Measurements from ENCODE around the gene USP44. TPM values are rescaled to one million over a fixed set of nuclear protein-coding genes. Genes with fewer than 3 reads are reported as not detected.

USP44 gene
- total and polyA plus RNA-seq, 2 donors, result 0.33 to 1.3 TPM

DNA sequence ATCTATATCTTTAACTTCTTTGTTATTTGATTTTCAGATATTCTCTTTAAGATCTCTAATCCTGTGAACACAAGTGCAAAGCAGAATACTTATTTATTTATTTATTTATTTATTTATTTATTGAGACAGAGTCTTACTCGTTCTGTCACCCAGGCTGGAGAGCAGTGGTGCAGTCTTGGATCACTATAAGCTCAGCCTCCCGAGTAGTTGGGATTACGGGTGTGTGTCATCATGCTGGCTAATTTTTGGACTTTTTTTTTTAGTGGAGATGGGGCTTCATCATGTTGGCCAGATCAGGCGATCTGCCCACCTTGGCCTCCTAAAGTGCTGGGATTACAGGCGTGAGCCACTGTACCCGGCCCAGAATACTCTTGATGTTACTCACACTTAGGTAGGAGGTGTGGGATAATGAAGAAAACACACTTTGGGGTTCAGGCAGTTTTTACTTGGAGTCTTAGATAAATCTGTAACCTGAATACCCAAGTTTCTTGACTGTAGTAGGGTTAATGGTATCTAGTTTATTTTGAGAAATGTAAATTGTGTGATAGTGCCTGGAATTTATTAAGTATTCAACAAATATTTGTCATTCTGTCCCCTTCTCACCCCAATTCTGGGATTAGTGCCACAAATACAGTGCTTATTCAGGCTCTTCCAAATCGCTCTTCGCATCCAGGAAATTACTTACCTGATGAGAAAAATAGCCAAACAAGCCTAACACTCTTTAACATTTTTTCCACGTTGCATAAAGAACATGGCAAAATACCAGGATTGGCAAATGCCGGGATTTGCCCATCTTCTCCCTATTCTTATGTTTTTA lies 44.4 kb downstream of the USP44 start:
- Histone ChIP-seq H3K4me3 (ENCODE audit: low read length in 2 of 2) (no peak overlapping the region), H3K27ac (ENCODE audit: low read depth in 1 of 2, low read length in 1 of 2) (no peak overlapping the region), H3K9me3 (ENCODE audit: control insufficient read depth in 2 of 2, insufficient read depth in 1 of 2, low read length in 1 of 2) (no peaks in the 10 kb centered on the region), H3K4me1 (ENCODE audit: control insufficient read depth in 2 of 2, insufficient read depth in 2 of 2, low read length in 2 of 2) (no peaks in the 10 kb centered on the region), H3K27me3 (ENCODE audit: control insufficient read depth in 2 of 2, insufficient read depth in 1 of 2, low read length in 1 of 2) (no peaks in the 10 kb centered on the region), H3K36me3 (ENCODE audit: control insufficient read depth in 2 of 2, insufficient read depth in 2 of 2, low read length in 1 of 2) (peaks cover 42 to 71% of the 10 kb centered on the region in 2 donors)
- no peak for DNase-seq (ENCODE audit: low read depth in 6 of 9, low spot score in 9 of 9)
- WGBS, result 97% methylated on average over 10 of the region's 10 CpGs

DNA sequence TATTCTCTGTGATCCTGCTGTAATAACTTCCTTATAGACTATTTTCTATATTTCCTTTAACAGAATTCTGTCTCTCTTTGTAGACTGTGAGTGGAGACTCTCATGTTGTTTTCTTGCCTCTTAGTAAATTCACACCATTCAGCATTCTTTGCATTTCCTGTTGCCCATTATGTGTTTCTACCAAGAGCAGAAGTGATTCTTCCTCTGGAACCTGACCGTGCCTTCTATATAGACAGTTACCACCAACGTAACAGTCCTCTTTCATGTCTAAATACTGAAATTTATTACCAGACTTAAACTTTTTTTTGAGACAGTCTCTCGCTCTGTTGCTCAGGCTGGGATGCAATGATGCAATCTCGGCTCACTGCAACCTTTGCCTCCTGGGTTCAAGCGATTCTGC lies 46.2 kb downstream of the USP44 start:
- DNase-seq (ENCODE audit: low read depth in 6 of 9, low spot score in 9 of 9), result no peak
- Histone ChIP-seq H3K9me3 (ENCODE audit: control insufficient read depth in 2 of 2, insufficient read depth in 1 of 2, low read length in 1 of 2) (no peaks in the 10 kb centered on the region), H3K4me1 (ENCODE audit: control insufficient read depth in 2 of 2, insufficient read depth in 2 of 2, low read length in 2 of 2) (no peaks in the 10 kb centered on the region), H3K27me3 (ENCODE audit: control insufficient read depth in 2 of 2, insufficient read depth in 1 of 2, low read length in 1 of 2) (no peaks in the 10 kb centered on the region), H3K4me3 (ENCODE audit: low read length in 2 of 2) (no peak overlapping the region), H3K27ac (ENCODE audit: low read depth in 1 of 2, low read length in 1 of 2) (no peak overlapping the region), H3K36me3 (ENCODE audit: control insufficient read depth in 2 of 2, insufficient read depth in 2 of 2, low read length in 1 of 2) (peaks cover 48 to 70% of the 10 kb centered on the region in 2 donors)
- 97% methylated on average over 5 of the region's 5 CpGs for WGBS

DNA sequence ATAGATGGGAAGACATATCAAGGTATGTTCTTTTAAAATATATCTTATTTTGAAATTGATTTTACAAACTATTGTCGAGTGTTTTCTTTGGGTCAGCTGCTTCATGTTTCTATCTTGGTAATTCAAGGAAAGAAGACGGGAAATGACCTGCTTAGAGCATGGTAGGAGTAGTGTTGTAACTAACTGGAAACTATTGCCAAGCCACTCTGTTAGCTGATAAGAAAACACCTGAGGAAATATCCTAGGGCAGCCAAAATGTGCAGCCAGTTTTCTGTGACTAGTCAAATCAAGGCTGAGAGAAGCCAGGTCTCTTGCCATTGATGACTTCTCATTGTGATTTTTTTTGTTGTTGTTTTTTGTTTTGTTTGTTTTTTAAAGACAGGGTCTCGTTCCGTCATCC lies 47.1 kb downstream of the USP44 start:
- no peak overlapping the region for H3K27ac ChIP-seq (ENCODE audit: low read depth in 1 of 2, low read length in 1 of 2)
- peaks cover 50 to 73% of the 10 kb centered on the region in 2 donors for H3K36me3 ChIP-seq (ENCODE audit: control insufficient read depth in 2 of 2, insufficient read depth in 2 of 2, low read length in 1 of 2)
- no peaks in the 10 kb centered on the region for H3K4me1 ChIP-seq (ENCODE audit: control insufficient read depth in 2 of 2, insufficient read depth in 2 of 2, low read length in 2 of 2)
- WGBS, result 98% methylated on average over 4 of the region's 4 CpGs
- H3K9me3 ChIP-seq (ENCODE audit: control insufficient read depth in 2 of 2, insufficient read depth in 1 of 2, low read length in 1 of 2), result no peaks in the 10 kb centered on the region
- no peaks in the 10 kb centered on the region for H3K27me3 ChIP-seq (ENCODE audit: control insufficient read depth in 2 of 2, insufficient read depth in 1 of 2, low read length in 1 of 2)
- H3K4me3 ChIP-seq (ENCODE audit: low read length in 2 of 2), result no peak overlapping the region
- no peak for DNase-seq (ENCODE audit: low read depth in 6 of 9, low spot score in 9 of 9)

DNA sequence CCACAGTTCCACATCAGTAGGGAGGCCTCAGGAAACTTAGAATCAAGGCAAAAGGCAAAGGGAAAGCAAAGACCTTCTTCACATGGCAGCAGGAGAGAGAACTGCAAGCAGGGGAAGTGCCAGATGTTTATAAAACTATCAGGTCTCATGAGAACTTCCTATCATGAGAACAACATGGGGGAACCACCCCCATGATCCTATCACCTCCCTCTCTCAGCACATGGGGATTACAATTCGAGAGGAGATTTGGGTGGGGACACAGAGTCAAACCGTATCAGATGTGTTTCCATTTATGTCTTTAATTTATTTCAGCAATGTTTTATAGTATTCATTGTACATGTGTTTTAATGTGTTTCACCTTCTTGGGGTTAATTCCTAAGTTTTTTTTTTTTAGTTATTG lies 51.5 kb downstream of the USP44 start:
- WGBS, result 100% methylated on average over 2 of the region's 2 CpGs

DNA sequence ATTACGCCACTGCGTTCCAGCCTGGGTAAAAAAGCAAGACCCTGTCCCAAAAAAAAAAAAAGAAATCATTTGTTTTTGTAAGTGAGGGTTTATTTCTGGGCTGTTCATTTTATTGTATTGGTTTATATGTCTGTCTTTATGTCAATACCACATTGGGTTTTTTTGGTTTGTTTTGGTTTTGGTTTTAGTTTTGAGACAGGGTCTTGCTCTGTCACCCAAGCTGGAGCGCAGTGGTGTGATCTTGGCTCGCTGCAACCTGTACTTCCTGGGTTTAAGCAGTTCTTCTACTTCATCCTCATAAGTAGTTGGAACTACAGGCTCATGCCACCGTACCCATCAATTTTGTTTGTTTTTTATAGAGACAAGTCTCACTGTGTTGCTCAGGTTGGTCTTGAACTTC lies 52.3 kb downstream of the USP44 start:
- H3K27me3 ChIP-seq (ENCODE audit: control insufficient read depth in 2 of 2, insufficient read depth in 1 of 2, low read length in 1 of 2), result no peaks in the 10 kb centered on the region
- H3K9me3 ChIP-seq (ENCODE audit: control insufficient read depth in 2 of 2, insufficient read depth in 1 of 2, low read length in 1 of 2), result no peaks in the 10 kb centered on the region
- no peak for DNase-seq (ENCODE audit: low read depth in 6 of 9, low spot score in 9 of 9)
- 98% methylated on average over 5 of the region's 5 CpGs for WGBS
- no peak overlapping the region for H3K4me3 ChIP-seq (ENCODE audit: low read length in 2 of 2)
- H3K4me1 ChIP-seq (ENCODE audit: control insufficient read depth in 2 of 2, insufficient read depth in 2 of 2, low read length in 2 of 2), result no peaks in the 10 kb centered on the region
- H3K27ac ChIP-seq (ENCODE audit: low read depth in 1 of 2, low read length in 1 of 2), result no peak overlapping the region
- peaks cover 35 to 73% of the 10 kb centered on the region in 2 donors for H3K36me3 ChIP-seq (ENCODE audit: control insufficient read depth in 2 of 2, insufficient read depth in 2 of 2, low read length in 1 of 2)

More for the DNA sequence above, 51.5 kb downstream of the USP44 start:
- H3K27ac ChIP-seq (ENCODE audit: low read depth in 1 of 2, low read length in 1 of 2), result no peak overlapping the region
- no peaks in the 10 kb centered on the region for H3K27me3 ChIP-seq (ENCODE audit: control insufficient read depth in 2 of 2, insufficient read depth in 1 of 2, low read length in 1 of 2)
- DNase-seq (ENCODE audit: low read depth in 6 of 9, low spot score in 9 of 9), result no peak
- H3K4me3 ChIP-seq (ENCODE audit: low read length in 2 of 2), result no peak overlapping the region
- no peaks in the 10 kb centered on the region for H3K9me3 ChIP-seq (ENCODE audit: control insufficient read depth in 2 of 2, insufficient read depth in 1 of 2, low read length in 1 of 2)
- H3K36me3 ChIP-seq (ENCODE audit: control insufficient read depth in 2 of 2, insufficient read depth in 2 of 2, low read length in 1 of 2), result peaks cover 43 to 77% of the 10 kb centered on the region in 2 donors
- no peaks in the 10 kb centered on the region for H3K4me1 ChIP-seq (ENCODE audit: control insufficient read depth in 2 of 2, insufficient read depth in 2 of 2, low read length in 2 of 2)

DNA sequence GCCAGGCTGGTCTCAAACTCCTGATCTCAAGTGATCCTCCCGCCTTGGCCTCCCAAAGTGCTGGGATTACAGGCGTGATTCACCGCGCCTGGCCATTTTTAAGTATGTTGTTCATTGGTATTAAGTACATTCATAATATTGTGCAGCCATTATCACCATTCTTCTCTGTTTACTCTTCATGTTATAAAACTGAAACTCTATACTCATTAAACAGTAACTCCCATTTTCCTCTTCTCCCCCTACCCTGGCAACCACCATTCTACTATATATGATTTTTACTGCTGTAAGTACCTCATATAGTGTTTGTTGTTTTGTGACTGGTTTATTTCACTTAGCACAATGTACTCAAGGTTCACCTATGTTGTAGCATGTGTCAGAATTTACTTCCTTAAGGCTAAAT lies 54.2 kb downstream of the USP44 start:
- no peaks in the 10 kb centered on the region for H3K9me3 ChIP-seq (ENCODE audit: control insufficient read depth in 2 of 2, insufficient read depth in 1 of 2, low read length in 1 of 2)
- H3K4me1 ChIP-seq (ENCODE audit: control insufficient read depth in 2 of 2, insufficient read depth in 2 of 2, low read length in 2 of 2), result no peaks in the 10 kb centered on the region
- H3K4me3 ChIP-seq (ENCODE audit: low read length in 2 of 2), result no peak overlapping the region
- H3K27ac ChIP-seq (ENCODE audit: low read depth in 1 of 2, low read length in 1 of 2), result no peak overlapping the region
- WGBS, result 98% methylated on average over 4 of the region's 4 CpGs
- no peak for DNase-seq (ENCODE audit: low read depth in 6 of 9, low spot score in 9 of 9)
- H3K36me3 ChIP-seq (ENCODE audit: control insufficient read depth in 2 of 2, insufficient read depth in 2 of 2, low read length in 1 of 2), result peaks cover 27 to 76% of the 10 kb centered on the region in 2 donors
- H3K27me3 ChIP-seq (ENCODE audit: control insufficient read depth in 2 of 2, insufficient read depth in 1 of 2, low read length in 1 of 2), result no peaks in the 10 kb centered on the region

DNA sequence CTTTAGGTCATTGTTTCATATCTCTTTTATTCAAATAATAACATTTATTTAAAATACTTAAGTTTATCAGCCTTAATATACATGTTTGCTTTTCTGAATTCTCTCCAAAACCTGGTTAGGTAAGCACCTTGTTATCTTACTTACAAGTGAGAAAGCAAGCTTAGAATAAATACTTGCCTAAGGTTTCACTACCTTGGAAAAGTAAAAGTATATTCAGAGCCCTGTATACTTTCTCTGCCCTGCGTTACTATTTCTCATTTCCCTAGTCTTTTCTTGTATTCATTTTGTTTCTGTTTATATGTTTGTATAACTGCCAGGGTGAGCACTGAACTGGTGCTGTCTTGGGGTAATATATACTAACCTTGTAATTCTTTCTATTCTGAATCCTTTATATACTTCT lies 55.8 kb downstream of the USP44 start:
- DNase-seq (ENCODE audit: low read depth in 6 of 9, low spot score in 9 of 9), result no peak

DNA sequence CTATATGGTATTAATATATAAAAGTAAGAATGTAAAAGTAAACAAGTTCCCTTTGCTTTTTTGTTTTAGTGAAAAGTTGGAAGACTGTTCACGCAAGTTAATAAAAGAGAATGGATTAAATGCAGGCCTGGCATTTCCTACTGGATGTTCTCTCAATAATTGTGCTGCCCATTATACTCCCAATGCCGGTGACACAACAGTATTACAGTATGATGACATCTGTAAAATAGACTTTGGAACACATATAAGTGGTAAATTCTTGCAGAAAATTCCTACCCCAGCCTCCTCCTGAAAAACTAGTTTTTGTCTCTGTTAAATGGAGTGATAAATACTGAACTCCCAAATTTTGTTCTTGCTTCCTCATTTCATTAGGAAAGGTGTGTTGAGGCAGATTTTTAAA lies 56.4 kb downstream of the USP44 start:
- H3K27me3 ChIP-seq (ENCODE audit: control insufficient read depth in 2 of 2, insufficient read depth in 1 of 2, low read length in 1 of 2), result no peaks in the 10 kb centered on the region
- no peaks in the 10 kb centered on the region for H3K4me1 ChIP-seq (ENCODE audit: control insufficient read depth in 2 of 2, insufficient read depth in 2 of 2, low read length in 2 of 2)
- WGBS, result 99% methylated on average over 2 of the region's 2 CpGs
- H3K9me3 ChIP-seq (ENCODE audit: control insufficient read depth in 2 of 2, insufficient read depth in 1 of 2, low read length in 1 of 2), result no peaks in the 10 kb centered on the region
- no peak for DNase-seq (ENCODE audit: low read depth in 6 of 9, low spot score in 9 of 9)
- H3K4me3 ChIP-seq (ENCODE audit: low read length in 2 of 2), result no peak overlapping the region
- no peak overlapping the region for H3K27ac ChIP-seq (ENCODE audit: low read depth in 1 of 2, low read length in 1 of 2)
- H3K36me3 ChIP-seq (ENCODE audit: control insufficient read depth in 2 of 2, insufficient read depth in 2 of 2, low read length in 1 of 2), result peaks cover 26 to 73% of the 10 kb centered on the region in 2 donors

More for the DNA sequence above, 55.8 kb downstream of the USP44 start:
- Histone ChIP-seq H3K27ac (ENCODE audit: low read depth in 1 of 2, low read length in 1 of 2) (no peak overlapping the region), H3K4me1 (ENCODE audit: control insufficient read depth in 2 of 2, insufficient read depth in 2 of 2, low read length in 2 of 2) (no peaks in the 10 kb centered on the region), H3K36me3 (ENCODE audit: control insufficient read depth in 2 of 2, insufficient read depth in 2 of 2, low read length in 1 of 2) (peaks cover 26 to 73% of the 10 kb centered on the region in 2 donors), H3K9me3 (ENCODE audit: control insufficient read depth in 2 of 2, insufficient read depth in 1 of 2, low read length in 1 of 2) (no peaks in the 10 kb centered on the region), H3K27me3 (ENCODE audit: control insufficient read depth in 2 of 2, insufficient read depth in 1 of 2, low read length in 1 of 2) (no peaks in the 10 kb centered on the region), H3K4me3 (ENCODE audit: low read length in 2 of 2) (no peak overlapping the region)
- 99% methylated on average over 1 of the region's 1 CpG for WGBS

DNA sequence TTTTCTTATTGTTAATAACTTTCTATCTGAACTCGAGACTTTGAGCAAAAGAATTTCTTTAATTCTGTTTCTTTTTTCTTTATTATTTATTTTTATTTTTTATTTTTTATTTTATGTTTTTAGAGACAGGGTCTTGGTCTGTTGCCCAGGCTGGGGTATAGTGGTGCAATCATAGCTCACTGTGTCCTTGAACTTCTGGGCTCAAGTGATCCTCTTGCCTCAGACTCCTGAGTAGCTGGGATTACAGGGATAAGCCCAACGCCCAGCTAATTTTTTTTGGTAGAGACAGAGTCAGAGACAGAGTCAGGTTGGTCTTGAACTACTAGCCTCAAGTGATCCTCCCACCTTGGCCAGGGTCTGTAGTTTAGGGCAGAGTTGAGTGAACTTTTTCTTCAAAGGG lies 58.8 kb downstream of the USP44 start:
- Histone ChIP-seq H3K27me3 (ENCODE audit: control insufficient read depth in 2 of 2, insufficient read depth in 1 of 2, low read length in 1 of 2) (no peaks in the 10 kb centered on the region), H3K36me3 (ENCODE audit: control insufficient read depth in 2 of 2, insufficient read depth in 2 of 2, low read length in 1 of 2) (peaks cover 12 to 58% of the 10 kb centered on the region in 2 donors), H3K27ac (ENCODE audit: low read depth in 1 of 2, low read length in 1 of 2) (no peak overlapping the region), H3K4me3 (ENCODE audit: low read length in 2 of 2) (no peak overlapping the region), H3K4me1 (ENCODE audit: control insufficient read depth in 2 of 2, insufficient read depth in 2 of 2, low read length in 2 of 2) (no peaks in the 10 kb centered on the region), H3K9me3 (ENCODE audit: control insufficient read depth in 2 of 2, insufficient read depth in 1 of 2, low read length in 1 of 2) (no peaks in the 10 kb centered on the region)
- DNase-seq (ENCODE audit: low read depth in 6 of 9, low spot score in 9 of 9), result no peak
- WGBS, result 100% methylated on average over 2 of the region's 2 CpGs

All from thymus (tissue), 11 donors.